Right atrium auricular region (tissue), 2 donors: ENCODE measurements around the gene IL17D. TPM values are rescaled to one million over a fixed set of nuclear protein-coding genes. Genes with fewer than 3 reads are reported as not detected.

Source experiments
- DNase-seq: peaks from one replicate; pipeline ENCODE4 v3.0.0-alpha.2; 2019; ENCODE audit warnings: low spot score
- H3K27ac ChIP-seq, 2 donors: fragments of 200-600 bp; sonication (generic); 1 replicate in 1 of 2; 2 replicates in 1 of 2; pipeline ENCODE4 v1.5.1; 2016 to 2019
- H3K27me3 ChIP-seq, 2 donors: fragments of 200-600 bp; sonication (generic); one replicate each; pipeline versions ENCODE4 v1.5.1 to v1.6.0; 2017 to 2019
- H3K36me3 ChIP-seq: fragments of 200-600 bp; sonication (generic); one replicate; pipeline ENCODE4 v1.5.1; 2016
- H3K4me1 ChIP-seq, 2 donors: fragments of 200-600 bp; sonication (generic); one replicate each; pipeline versions ENCODE4 v1.5.1 to v1.6.0; 2017 to 2019
- H3K4me3 ChIP-seq, 2 donors: fragments of 200-600 bp; sonication (generic); 1 replicate in 1 of 2; 2 replicates in 1 of 2; pipeline ENCODE4 v1.5.1; 2017 to 2019; ENCODE audit warnings: mild to moderate bottlenecking in 1 of 2, moderate library complexity in 1 of 2
- H3K9me3 ChIP-seq, 2 donors: fragments of 200-600 bp; sonication (generic); one replicate each; pipeline ENCODE4 v1.5.1; 2019
- CTCF ChIP-seq, 2 donors: fragments of 200-600 bp; sonication (generic); IDR thresholded peaks; one replicate each; pipeline ENCODE4 v1.5.1; 2019; ENCODE audit warnings: antibody characterized with exemption in 2 of 2
- total RNA-seq, 2 donors: library from RNA; depleted of rRNA; stranded (reverse); fragments of >200 nt; gene quantifications; one replicate each; pipeline ENCODE4 v1.1.0, GENCODE V29; 2016

The IL17D gene
- total RNA-seq, 2 donors from 2014 or later, result 1.9 to 2.5 TPM

- Histone ChIP-seq H3K4me3 (no peak overlapping the region), H3K36me3 (no peaks in the 10 kb centered on the region), H3K27ac (no peak overlapping the region), H3K9me3 (no peaks in the 10 kb centered on the region), H3K4me1 (no peaks in the 10 kb centered on the region), H3K27me3 (no peaks in the 10 kb centered on the region)
- TF ChIP-seq CTCF (IDR thresholded peaks at IDR 0.05), result no peak
- no peak for DNase-seq
Measured at GRCh38 chr13:20685092-20685491, 18.4 kb upstream of the IL17D start.

- no peaks in the 10 kb centered on the region for H3K4me1 ChIP-seq
- H3K4me3 ChIP-seq, result no peak overlapping the region
- H3K36me3 ChIP-seq, result no peaks in the 10 kb centered on the region
- DNase-seq, result no peak
- H3K27me3 ChIP-seq, result no peaks in the 10 kb centered on the region
- H3K27ac ChIP-seq, result no peak overlapping the region
- no peaks in the 10 kb centered on the region for H3K9me3 ChIP-seq
- TF ChIP-seq CTCF (IDR thresholded peaks at IDR 0.05), result no peak
Measured at GRCh38 chr13:20686167-20686566, 17.3 kb upstream of the IL17D start.

GRCh38 chr13:20686863-20687579 is 16.5 kb upstream of the IL17D start:
- no peaks in the 10 kb centered on the region for H3K36me3 ChIP-seq
- TF ChIP-seq CTCF (IDR thresholded peaks at IDR 0.05), result no peak
- no peak for DNase-seq
- H3K4me3 ChIP-seq, result no peak overlapping the region
- H3K27me3 ChIP-seq, result no peaks in the 10 kb centered on the region
- no peaks in the 10 kb centered on the region for H3K9me3 ChIP-seq
- H3K27ac ChIP-seq, result no peak overlapping the region
- H3K4me1 ChIP-seq, result no peaks in the 10 kb centered on the region

GRCh38 chr13:20689291-20689690 is 14.2 kb upstream of the IL17D start:
- H3K4me3 ChIP-seq, result no peak overlapping the region
- no peaks in the 10 kb centered on the region for H3K4me1 ChIP-seq
- no peak overlapping the region for H3K27ac ChIP-seq
- no peaks in the 10 kb centered on the region for H3K27me3 ChIP-seq
- DNase-seq, result no peak
- no peaks in the 10 kb centered on the region for H3K36me3 ChIP-seq
- TF ChIP-seq CTCF (IDR thresholded peaks at IDR 0.05), result no peak
- no peaks in the 10 kb centered on the region for H3K9me3 ChIP-seq

- TF ChIP-seq CTCF (IDR thresholded peaks at IDR 0.05), result no peak
- H3K4me1 ChIP-seq, result no peaks in the 10 kb centered on the region
- H3K36me3 ChIP-seq, result no peaks in the 10 kb centered on the region
- no peak for DNase-seq
- H3K9me3 ChIP-seq, result no peaks in the 10 kb centered on the region
- no peaks in the 10 kb centered on the region for H3K27me3 ChIP-seq
- H3K4me3 ChIP-seq, result no peak overlapping the region
- H3K27ac ChIP-seq, result no peak overlapping the region
Measured at GRCh38 chr13:20691616-20692015, 11.9 kb upstream of the IL17D start.

GRCh38 chr13:20696073-20696472 is 7.4 kb upstream of the IL17D start:
- no peak for TF ChIP-seq CTCF (IDR thresholded peaks at IDR 0.05)
- Histone ChIP-seq H3K36me3 (no peaks in the 10 kb centered on the region), H3K4me1 (no peaks in the 10 kb centered on the region), H3K27ac (no peak overlapping the region), H3K4me3 (no peak overlapping the region), H3K27me3 (no peaks in the 10 kb centered on the region), H3K9me3 (no peaks in the 10 kb centered on the region)
- DNase-seq, result no peak
